SU-DHL-6 (cell line): Measurements from ENCODE around the gene DPP6.
"Not testable (repeated sequence)": the region's sequence is repeated elsewhere in the genome, so short reads cannot be mapped to it uniquely, and the experiment has no call there.

ENCODE experiments used
- CTCF ChIP-seq: fragments of 200-600 bp; sonication (generic); IDR thresholded peaks from one replicate; pipeline ENCODE4 v1.5.1; 2017; ENCODE audit warnings: antibody characterized with exemption, mild to moderate bottlenecking, low read length, moderate library complexity; ENCODE audit not compliant: insufficient read depth, poor library complexity, severe bottlenecking
- EZH2phosphoT487 ChIP-seq: fragments of 200-600 bp; sonication (generic), shearing (Covaris generic); conservative IDR thresholded peaks from 2 replicates; pipeline ENCODE4 v1.6.1; 2018; ENCODE audit warnings: mild to moderate bottlenecking, antibody characterized with exemption, low read length, moderate library complexity, mixed read lengths

GRCh38 chr7:154053466-154054312, 1.5 kb downstream of the DPP6 start:
- TF ChIP-seq CTCF, EZH2phosphoT487: not testable (repeated sequence)
